Activated naive CD8-positive, alpha-beta T cell (primary cell): Measurements from ENCODE around the gene SHANK3.

Source experiments
- H3K27ac Mint-ChIP-seq: one replicate; pipeline ENCODE4 v1.8.0; 2021; ENCODE audit warnings: mixed read lengths
- H3K27me3 Mint-ChIP-seq: one replicate; pipeline ENCODE4 v1.8.0; 2021; ENCODE audit warnings: mixed read lengths
- H3K36me3 Mint-ChIP-seq: one replicate; pipeline ENCODE4 v1.8.0; 2021; ENCODE audit warnings: mixed read lengths
- H3K4me1 Mint-ChIP-seq: one replicate; pipeline ENCODE4 v1.8.0; 2021; ENCODE audit warnings: low read depth, mixed read lengths
- H3K4me3 Mint-ChIP-seq: one replicate; pipeline ENCODE4 v1.8.0; 2021; ENCODE audit warnings: mild to moderate bottlenecking, mixed read lengths
- H3K9me3 Mint-ChIP-seq: one replicate; pipeline ENCODE4 v1.8.0; 2021; ENCODE audit warnings: low read depth, mixed read lengths

Gene SHANK3

DNA sequence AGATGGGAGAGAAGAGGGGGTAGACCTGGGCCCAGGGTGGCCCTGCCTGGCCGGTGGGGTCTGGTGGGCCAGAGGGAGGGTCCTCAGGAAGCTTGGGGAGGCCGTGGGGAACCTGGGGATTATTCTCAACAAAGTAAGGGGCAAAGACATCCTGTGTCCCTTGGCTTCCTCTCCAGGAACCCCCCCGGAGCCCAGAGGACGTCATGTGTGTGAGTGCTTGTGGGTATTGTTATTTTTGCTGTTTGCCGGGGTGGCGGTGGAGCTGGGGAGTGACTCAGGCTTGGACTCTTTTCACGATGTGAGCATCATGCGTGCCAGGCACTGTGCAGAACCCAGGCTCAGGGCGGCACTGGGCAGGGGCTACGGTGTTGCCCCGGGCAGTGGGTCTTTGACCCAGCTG is 982 bp upstream of the SHANK3 start:
- Mint-ChIP-seq H3K9me3 (no peaks in the 10 kb centered on the region), H3K36me3 (no peaks in the 10 kb centered on the region), H3K27ac (no peak overlapping the region), H3K27me3 (peaks cover 13% of the 10 kb centered on the region), H3K4me1 (peaks cover 13% of the 10 kb centered on the region), H3K4me3 (peak overlapping the region; percentile 42)

- Mint-ChIP-seq H3K27me3 (peaks cover 13% of the 10 kb centered on the region), H3K27ac (no peak overlapping the region), H3K36me3 (no peaks in the 10 kb centered on the region), H3K9me3 (no peaks in the 10 kb centered on the region), H3K4me3 (no peak overlapping the region), H3K4me1 (peaks cover 13% of the 10 kb centered on the region)
Measured at GRCh38 chr22:50672041-50672440, 582 bp upstream of the SHANK3 start.

GRCh38 chr22:50673231-50674129 is 857 bp downstream of the SHANK3 start:
- Mint-ChIP-seq H3K4me1 (peaks cover 13% of the 10 kb centered on the region), H3K9me3 (no peaks in the 10 kb centered on the region), H3K36me3 (no peaks in the 10 kb centered on the region), H3K27ac (no peak overlapping the region), H3K27me3 (peaks cover 9% of the 10 kb centered on the region), H3K4me3 (peak overlapping the region; percentile 32)

DNA sequence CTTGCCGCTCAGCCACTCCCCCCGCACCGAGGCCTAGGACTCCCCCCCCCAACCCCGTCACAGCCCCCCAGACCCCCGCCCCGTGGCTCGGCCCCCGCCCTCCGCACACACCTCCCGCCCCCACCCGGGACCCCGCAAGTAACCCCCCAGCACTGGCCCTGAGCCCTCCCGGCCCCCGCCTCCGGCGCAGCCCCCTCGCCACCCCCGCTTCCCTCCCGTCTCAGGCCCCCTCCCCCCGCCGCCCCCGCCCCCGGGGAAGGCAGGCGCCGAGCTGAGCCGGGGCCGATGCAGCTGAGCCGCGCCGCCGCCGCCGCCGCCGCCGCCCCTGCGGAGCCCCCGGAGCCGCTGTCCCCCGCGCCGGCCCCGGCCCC is 1.5 kb downstream of the SHANK3 start:
- Mint-ChIP-seq H3K4me3 (no peak overlapping the region), H3K27ac (no peak overlapping the region), H3K36me3 (no peaks in the 10 kb centered on the region), H3K27me3 (peaks cover 9% of the 10 kb centered on the region), H3K9me3 (no peaks in the 10 kb centered on the region), H3K4me1 (peaks cover 13% of the 10 kb centered on the region)

DNA sequence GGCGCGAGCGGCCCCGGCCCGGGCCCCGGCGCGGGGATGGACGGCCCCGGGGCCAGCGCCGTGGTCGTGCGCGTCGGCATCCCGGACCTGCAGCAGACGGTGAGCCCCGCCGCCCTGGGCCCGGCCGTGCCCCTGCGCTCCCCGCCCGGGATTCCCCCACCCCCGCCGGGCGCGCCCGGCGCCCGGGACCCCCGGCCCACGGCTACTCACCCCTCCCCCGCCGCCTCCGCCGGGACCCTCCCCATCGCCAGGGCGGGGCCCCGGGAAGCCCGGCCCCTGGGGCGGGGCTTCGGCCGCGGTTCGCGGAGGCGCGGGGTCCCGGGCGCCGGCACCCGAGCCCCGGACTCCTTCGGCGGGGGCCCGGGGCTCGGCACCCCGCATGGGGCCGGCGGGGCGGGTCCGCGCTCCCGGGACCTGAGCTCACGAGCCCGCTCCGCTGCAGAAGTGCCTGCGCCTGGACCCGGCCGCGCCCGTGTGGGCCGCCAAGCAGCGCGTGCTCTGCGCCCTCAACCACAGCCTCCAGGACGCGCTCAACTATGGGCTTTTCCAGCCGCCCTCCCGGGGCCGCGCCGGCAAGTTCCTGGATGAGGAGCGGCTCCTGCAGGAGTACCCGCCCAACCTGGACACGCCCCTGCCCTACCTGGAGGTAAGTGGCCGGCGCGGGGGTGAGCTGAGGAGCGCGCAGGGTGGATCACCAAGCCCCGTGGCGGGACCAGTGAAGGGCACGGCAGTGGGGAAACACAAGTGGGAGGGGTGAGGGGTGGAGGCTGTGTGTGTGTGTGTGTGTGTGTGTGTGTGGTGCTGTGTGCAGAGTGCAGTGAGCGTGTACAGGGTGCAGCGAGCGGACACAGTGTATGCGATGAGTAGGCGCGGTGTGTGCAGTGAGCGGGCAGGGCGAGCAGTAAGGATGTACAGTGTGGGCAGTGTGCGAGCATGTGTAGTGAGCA is 2.3 kb downstream of the SHANK3 start:
- Mint-ChIP-seq H3K36me3 (no peaks in the 10 kb centered on the region), H3K9me3 (no peaks in the 10 kb centered on the region), H3K27me3 (peaks cover 9% of the 10 kb centered on the region), H3K27ac (no peak overlapping the region), H3K4me3 (peak overlapping the region; percentile 73), H3K4me1 (peaks cover 13% of the 10 kb centered on the region)

GRCh38 chr22:50675553-50676179 is 3.0 kb downstream of the SHANK3 start:
- Mint-ChIP-seq H3K36me3 (no peaks in the 10 kb centered on the region), H3K27ac (no peak overlapping the region), H3K9me3 (no peaks in the 10 kb centered on the region), H3K27me3 (peaks cover 9% of the 10 kb centered on the region), H3K4me1 (peaks cover 13% of the 10 kb centered on the region), H3K4me3 (peak overlapping the region; percentile 73)

DNA sequence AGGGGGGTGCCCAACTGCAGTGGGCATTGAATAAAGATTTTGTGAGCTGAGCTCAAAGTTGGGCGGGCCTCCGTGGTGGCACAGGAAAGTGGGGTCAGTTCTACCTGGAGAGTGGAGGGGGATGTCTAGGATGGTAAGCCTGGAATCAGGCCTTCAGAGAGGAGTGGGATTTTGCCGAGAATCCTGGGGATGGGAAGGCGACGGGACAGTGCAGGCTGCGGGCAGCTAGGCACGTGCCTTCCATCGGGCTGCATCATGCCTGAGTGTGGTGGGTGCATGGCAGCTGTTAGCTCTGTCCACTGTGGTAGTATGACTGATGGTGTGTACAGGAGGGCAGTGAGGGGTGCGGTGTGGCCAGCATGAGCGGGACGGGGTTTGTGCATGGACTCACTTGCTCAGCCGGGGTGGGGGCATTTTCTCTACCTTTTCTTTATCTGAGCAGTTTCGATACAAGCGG is 3.6 kb downstream of the SHANK3 start:
- Mint-ChIP-seq H3K27me3 (peaks cover 9% of the 10 kb centered on the region), H3K9me3 (no peaks in the 10 kb centered on the region), H3K27ac (no peak overlapping the region), H3K4me1 (peaks cover 13% of the 10 kb centered on the region), H3K4me3 (no peak overlapping the region), H3K36me3 (no peaks in the 10 kb centered on the region)

DNA sequence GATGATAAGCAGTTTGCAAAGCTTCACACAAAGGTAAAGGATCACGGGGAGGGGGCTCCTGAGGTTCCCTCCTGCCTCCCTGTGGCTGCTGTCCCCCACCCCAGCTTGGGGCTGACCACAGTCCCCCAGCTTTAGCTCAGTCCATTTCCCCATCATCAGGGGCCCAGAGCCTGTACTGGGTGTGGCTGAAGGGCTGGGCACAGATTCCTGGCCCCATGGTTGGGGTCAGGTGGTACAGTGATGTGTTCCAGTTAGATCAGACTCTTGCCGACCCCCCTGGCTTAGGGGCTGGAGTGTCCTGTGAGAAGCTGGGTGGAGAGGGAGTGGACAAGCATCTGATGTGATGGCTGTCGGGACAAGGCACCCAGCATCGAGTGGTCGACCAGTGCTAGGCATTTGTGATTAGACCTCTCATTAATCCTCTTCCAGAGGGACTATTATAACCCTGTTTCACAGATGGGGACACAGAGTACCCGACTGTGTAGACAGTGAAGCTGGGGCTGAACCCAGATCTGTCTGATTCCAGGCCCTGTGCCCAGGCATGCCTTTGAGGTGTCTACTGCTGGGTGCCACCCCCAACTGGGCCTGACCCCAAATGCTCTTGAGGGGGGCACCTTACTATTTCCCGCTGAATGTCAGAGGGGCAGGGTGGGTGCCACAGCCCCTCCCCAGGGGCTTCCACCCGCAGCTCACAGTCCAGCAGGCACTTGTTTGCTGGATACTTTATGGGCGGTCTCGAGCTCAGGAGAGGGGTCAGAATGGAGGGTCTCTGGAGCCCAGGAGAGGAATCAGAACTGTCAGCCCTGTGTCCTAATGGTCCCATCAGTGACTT is 4.3 kb downstream of the SHANK3 start:
- Mint-ChIP-seq H3K4me1 (peaks cover 10% of the 10 kb centered on the region), H3K27ac (no peak overlapping the region), H3K4me3 (peak overlapping the region; percentile 2), H3K27me3 (peaks cover 9% of the 10 kb centered on the region), H3K9me3 (no peaks in the 10 kb centered on the region), H3K36me3 (no peaks in the 10 kb centered on the region)

DNA sequence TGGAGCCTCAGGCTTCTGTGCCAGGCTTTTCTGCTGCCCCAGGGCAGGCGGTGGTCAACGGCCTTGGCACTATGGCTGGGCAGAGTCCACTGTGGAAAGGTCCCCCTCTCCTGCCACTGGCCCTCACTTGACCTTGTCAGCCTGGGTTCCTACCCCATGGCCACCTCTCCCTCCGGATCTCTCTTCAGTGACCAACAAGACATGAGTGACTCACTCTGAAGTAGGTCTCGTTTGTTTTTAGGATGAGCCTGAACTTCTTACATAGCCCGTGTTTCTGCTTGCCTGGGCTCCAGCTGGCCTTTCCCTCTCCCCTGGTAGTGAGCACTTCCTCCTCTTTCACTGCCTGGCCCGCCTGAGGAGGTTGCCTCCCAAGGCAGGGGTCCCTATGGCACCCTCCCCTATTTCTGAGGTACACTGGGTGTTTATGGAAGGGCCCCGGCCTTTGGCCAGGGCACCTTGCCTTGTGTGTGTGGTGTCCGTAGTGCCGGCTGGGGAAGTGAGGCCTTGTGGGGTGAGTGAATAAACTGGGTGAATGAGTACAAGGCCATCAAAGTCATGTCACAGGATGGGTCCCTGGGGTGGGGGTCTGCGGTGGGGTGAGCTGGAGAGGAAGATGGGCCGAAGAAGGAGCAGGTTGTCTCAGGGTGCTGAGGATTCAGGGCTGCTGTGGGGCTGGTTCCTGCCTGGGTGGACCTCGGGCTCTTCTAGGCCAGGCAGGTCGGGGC is 5.0 kb downstream of the SHANK3 start:
- Mint-ChIP-seq H3K27ac (no peak overlapping the region), H3K4me1 (peaks cover 9% of the 10 kb centered on the region), H3K27me3 (peaks cover 9% of the 10 kb centered on the region), H3K4me3 (no peak overlapping the region), H3K9me3 (no peaks in the 10 kb centered on the region), H3K36me3 (no peaks in the 10 kb centered on the region)

GRCh38 chr22:50678218-50678650 is 5.6 kb downstream of the SHANK3 start:
- Mint-ChIP-seq H3K4me1 (peaks cover 5% of the 10 kb centered on the region), H3K9me3 (no peaks in the 10 kb centered on the region), H3K36me3 (no peaks in the 10 kb centered on the region), H3K4me3 (no peak overlapping the region), H3K27ac (no peak overlapping the region), H3K27me3 (peaks cover 9% of the 10 kb centered on the region)

GRCh38 chr22:50678651-50679521 is 6.3 kb downstream of the SHANK3 start:
- H3K27me3 Mint-ChIP-seq: peaks cover 9% of the 10 kb centered on the region
- peaks cover 5% of the 10 kb centered on the region for H3K4me1 Mint-ChIP-seq
- no peak overlapping the region for H3K4me3 Mint-ChIP-seq
- H3K27ac Mint-ChIP-seq: no peak overlapping the region
- H3K9me3 Mint-ChIP-seq: no peaks in the 10 kb centered on the region
- H3K36me3 Mint-ChIP-seq: no peaks in the 10 kb centered on the region

GRCh38 chr22:50683086-50683993 is 10.7 kb downstream of the SHANK3 start:
- Mint-ChIP-seq H3K36me3 (no peaks in the 10 kb centered on the region), H3K27ac (no peak overlapping the region), H3K4me3 (no peak overlapping the region), H3K9me3 (no peaks in the 10 kb centered on the region), H3K4me1 (no peaks in the 10 kb centered on the region), H3K27me3 (no peaks in the 10 kb centered on the region)
